Right lobe of liver (tissue), 6 donors: Measurements from ENCODE around the gene HLA-DQA1. TPM values are rescaled to one million over a fixed set of nuclear protein-coding genes. Genes with fewer than 3 reads are reported as not detected.
"Not testable (repeated sequence)": the region's sequence is repeated elsewhere in the genome, so short reads cannot be mapped to it uniquely, and the experiment has no call there.

Source experiments
- ATAC-seq, 4 donors: fragments of 200-7000 bp; cut with Tn5 transposase; one replicate each; pipeline ENCODE4 v1.9.1; 2020; ENCODE audit warnings: mild to moderate bottlenecking in 4 of 4, moderate library complexity in 4 of 4
- DNase-seq, 3 donors: peaks; one replicate each; pipeline ENCODE4 v3.0.0-alpha.2; 2020
- H3K27ac ChIP-seq, 3 donors: fragments of 200-600 bp; one replicate each; pipeline ENCODE4 v1.8.0; 2022
- H3K27me3 ChIP-seq, 2 donors: fragments of 200-600 bp; one replicate each; pipeline ENCODE4 v1.8.0; 2022
- H3K36me3 ChIP-seq, 4 donors: fragments of 200-600 bp; sonication (generic) in 1 of 4; one replicate each; pipeline versions ENCODE4 v1.5.1 to v1.8.0; 2017 to 2022; ENCODE audit warnings: control low read depth in 1 of 4
- H3K4me1 ChIP-seq, 4 donors: fragments of 200-600 bp; sonication (generic) in 1 of 4; one replicate each; pipeline versions ENCODE4 v1.5.1 to v1.8.0; 2017 to 2022; ENCODE audit warnings: control low read depth in 1 of 4
- H3K4me3 ChIP-seq, 3 donors: fragments of 200-600 bp; one replicate each; pipeline ENCODE4 v1.8.0; 2022
- H3K9me3 ChIP-seq, 4 donors: fragments of 200-600 bp; sonication (generic) in 1 of 4; one replicate each; pipeline versions ENCODE4 v1.5.1 to v1.8.0; 2017 to 2022; ENCODE audit warnings: control low read depth in 1 of 4
- POLR2A ChIP-seq: fragments of 450-650 bp; IDR thresholded peaks from one replicate; pipeline ENCODE4 v1.6.1; 2017; ENCODE audit warnings: antibody characterized with exemption, mild to moderate bottlenecking
- WGBS: methylation state at CpG from one replicate; pipeline ENCODE4 v1.1.6; 2018; ENCODE audit warnings: low coverage, low lambda C conversion rate; ENCODE audit not compliant: insufficient coverage; ENCODE audit errors: missing lambda C conversion rate; 5-methylcytosine and 5-hydroxymethylcytosine counted together
- intact Hi-C, 2 donors: fragments of 100-400 bp; cut with DNase I; formaldehyde crosslinking; loops; one replicate each; pipeline versions ENCODE4 v1.11.2 to v1.14.1; 2022
- long read RNA-seq: library from polyadenylated mRNA; unstranded; transcript quantifications from one replicate; pipeline ENCODE4 v2.0.0, GENCODE V29; 2019
- total RNA-seq, 6 experiments: library from RNA; depleted of rRNA in 2 of 6; stranded (reverse); fragments of >200 nt in 2 of 6; fragmentation: NEBNext Ultra II Directional in 3 of 6; extraction: Animal tissue kit (Norgen Biotek cat#: 25700) in 3 of 6; gene quantifications; one replicate each; pipeline versions ENCODE4 v1.1.0 to v1.2.4, GENCODE V29; 2016 to 2023
- TF ChIP-seq, protein P1 (sequence below), 4 donors: fragments of 200-600 bp in 3 of 4; fragments of 450-650 bp in 1 of 4; IDR thresholded peaks; one replicate each; pipeline versions ENCODE4 v1.5.1 to v1.8.0; 2016 to 2022; ENCODE audit warnings: antibody characterized with exemption in 4 of 4, mild to moderate bottlenecking in 2 of 4
- donor health status: DM: no; HTN: yes; CAD: no.
- donor health status: DM: no; HTN: no; CAD: no.
- donor health status: DM: no; HTN: no; CAD: no.
- donor health status: DM: no; HTN: yes; CAD: no.
- donor health status: DM: no; HTN: yes; CAD: no.

HLA-DQA1 gene
- total RNA-seq: 10 to 100 TPM in 3 of 6 experiments, under 1 TPM in 3; 0.31 to 15.9 (median 5.4) TPM
- long read RNA-seq, partial matches to known transcripts: 0 of 1 reads
- long read RNA-seq, other reads (novel, unspliced or antisense): 0 of 1 reads

DNA sequence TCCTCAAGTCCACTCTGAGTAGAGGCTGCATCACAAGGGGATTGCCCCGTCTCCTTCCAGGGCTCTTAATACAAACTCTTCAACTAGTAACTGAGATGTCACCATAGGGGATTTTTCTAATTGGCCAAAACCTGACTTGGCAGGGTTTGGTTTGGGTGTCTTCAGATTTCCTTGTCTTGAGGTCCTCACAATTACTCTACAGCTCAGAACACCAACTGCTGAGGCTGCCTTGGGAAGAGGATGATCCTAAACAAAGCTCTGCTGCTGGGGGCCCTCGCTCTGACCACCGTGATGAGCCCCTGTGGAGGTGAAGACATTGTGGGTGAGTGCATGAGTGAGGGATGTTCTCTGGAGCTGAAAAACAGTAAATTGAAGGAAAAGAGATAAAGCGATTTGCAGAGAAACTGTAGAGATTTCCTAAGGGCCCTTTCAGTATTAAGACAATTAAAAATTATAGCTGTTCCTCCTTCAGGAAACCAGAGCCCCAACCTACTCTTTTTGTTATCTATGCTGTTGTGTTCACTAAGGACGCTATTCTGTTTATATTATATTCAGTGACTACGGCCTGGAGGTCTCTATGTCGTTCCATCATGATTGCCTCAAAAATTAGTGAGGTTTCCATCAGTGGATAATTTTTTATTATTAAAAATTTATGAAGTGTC, at the start of gene HLA-DQA1:
TSS of gene HLA-DQA1 (plus strand) at position 188 of the 662 bp plus-strand sequence. CDS start at position 241, 53 bp downstream.
- peak within 1 kb of the TSS in 1 of 3 donors; percentile 19 for H3K4me3 ChIP-seq
- TF ChIP-seq, protein P1, sequence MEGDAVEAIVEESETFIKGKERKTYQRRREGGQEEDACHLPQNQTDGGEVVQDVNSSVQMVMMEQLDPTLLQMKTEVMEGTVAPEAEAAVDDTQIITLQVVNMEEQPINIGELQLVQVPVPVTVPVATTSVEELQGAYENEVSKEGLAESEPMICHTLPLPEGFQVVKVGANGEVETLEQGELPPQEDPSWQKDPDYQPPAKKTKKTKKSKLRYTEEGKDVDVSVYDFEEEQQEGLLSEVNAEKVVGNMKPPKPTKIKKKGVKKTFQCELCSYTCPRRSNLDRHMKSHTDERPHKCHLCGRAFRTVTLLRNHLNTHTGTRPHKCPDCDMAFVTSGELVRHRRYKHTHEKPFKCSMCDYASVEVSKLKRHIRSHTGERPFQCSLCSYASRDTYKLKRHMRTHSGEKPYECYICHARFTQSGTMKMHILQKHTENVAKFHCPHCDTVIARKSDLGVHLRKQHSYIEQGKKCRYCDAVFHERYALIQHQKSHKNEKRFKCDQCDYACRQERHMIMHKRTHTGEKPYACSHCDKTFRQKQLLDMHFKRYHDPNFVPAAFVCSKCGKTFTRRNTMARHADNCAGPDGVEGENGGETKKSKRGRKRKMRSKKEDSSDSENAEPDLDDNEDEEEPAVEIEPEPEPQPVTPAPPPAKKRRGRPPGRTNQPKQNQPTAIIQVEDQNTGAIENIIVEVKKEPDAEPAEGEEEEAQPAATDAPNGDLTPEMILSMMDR (IDR thresholded peaks at IDR 0.05): no peak
- no peak for TF ChIP-seq POLR2A
- intact Hi-C loops: no loop called here
- H3K36me3 ChIP-seq: no peaks in the 10 kb centered on the region
- 10% methylated on average over 7 of the region's 7 CpGs for WGBS
- no peaks in the 10 kb centered on the region for H3K27me3 ChIP-seq
- no peaks in the 10 kb centered on the region for H3K4me1 ChIP-seq
- no peaks in the 10 kb centered on the region for H3K9me3 ChIP-seq
- H3K27ac ChIP-seq: no peak within 1 kb of the TSS
- ATAC-seq (peak; percentile 65 to 88 (median 74)), DNase-seq (no peak)

DNA sequence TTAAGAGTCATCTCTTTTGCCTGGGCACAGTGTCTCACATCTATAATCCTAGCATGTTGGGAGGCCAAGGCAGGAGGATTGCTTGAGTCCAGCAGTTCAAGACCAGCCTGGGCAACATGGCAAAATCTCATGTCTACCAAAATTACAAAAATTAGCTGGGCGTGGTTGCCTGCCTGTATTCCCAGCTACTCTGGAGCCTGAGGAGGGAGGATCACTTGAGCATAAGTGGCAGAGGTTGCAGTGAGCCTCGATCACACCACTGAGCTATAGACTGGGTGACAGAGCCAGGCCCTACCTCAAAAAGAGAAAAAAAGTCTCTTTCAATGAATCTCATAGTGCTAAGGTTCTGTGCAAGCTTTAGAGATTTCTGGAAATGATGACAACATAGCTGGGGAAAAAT, 49.0 kb upstream of the HLA-DQA1 start:
- 20% methylated on average over 2 of the region's 2 CpGs for WGBS
- Histone ChIP-seq H3K4me3 (no peak overlapping the region), H3K27me3 (no peaks in the 10 kb centered on the region), H3K27ac (no peak overlapping the region), H3K4me1 (no peaks in the 10 kb centered on the region), H3K9me3 (no peaks in the 10 kb centered on the region), H3K36me3 (no peaks in the 10 kb centered on the region)
- intact Hi-C loops: no loop called here
- TF ChIP-seq, protein P1 (IDR thresholded peaks at IDR 0.05): no peak
- no peak for TF ChIP-seq POLR2A
- DNase-seq (no peak), ATAC-seq (no peak)

DNA sequence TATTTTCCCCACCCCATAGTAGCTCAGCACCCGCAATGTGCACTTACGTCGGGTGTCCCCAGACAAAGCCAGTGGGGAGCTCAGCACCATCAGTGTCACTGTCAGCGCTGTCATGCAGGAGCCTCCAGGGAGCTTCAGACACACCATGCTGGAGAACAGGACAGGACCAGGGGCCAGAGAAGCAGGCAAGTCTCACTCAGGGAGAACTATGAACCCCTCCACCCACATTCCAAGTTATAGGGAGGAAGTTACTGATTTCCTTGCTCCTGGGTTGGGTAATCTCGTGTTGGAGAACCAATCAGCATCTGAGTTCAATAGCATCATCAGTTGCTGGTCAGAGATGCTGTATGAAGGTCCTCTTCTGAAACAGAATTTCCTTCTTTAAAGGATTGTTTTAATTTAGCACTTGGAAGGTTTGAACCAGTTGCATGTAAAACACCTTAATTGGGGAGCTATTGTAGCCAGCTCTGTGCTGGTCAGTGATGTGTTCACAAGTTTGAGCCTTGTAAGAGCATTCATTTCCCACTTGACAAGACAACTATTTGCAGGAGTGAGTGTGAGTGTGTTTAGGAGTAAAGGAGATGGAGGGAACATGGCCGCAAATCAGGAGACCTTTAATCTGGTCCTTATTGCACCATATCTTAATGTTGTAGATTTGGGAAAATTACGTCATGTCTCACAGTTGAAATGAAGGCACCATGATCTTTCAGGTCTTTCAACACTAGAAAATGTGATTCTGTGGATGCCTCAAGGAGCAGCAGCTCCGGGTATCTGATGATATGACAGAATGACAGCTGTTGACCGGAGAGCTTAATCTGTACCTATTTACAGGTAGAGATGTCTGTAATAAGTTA, 47.4 kb upstream of the HLA-DQA1 start, which contains the start of gene HLA-DRB1:
TSS of gene HLA-DRB1 (minus strand) at position 253 of the 854 bp plus-strand sequence. CDS start at position 147, 106 bp downstream.
- no peaks in the 10 kb centered on the region for H3K27me3 ChIP-seq
- peak within 1 kb of the TSS in 2 of 3 donors; percentile 13 to 16 for H3K4me3 ChIP-seq
- intact Hi-C loops: no loop called here
- H3K9me3 ChIP-seq: no peaks in the 10 kb centered on the region
- H3K36me3 ChIP-seq: no peaks in the 10 kb centered on the region
- TF ChIP-seq POLR2A: no peak
- TF ChIP-seq, protein P1 (IDR thresholded peaks at IDR 0.05): no peak
- peak in 1 of 3 donors; percentile 49 for DNase-seq
- H3K4me1 ChIP-seq: no peaks in the 10 kb centered on the region
- ATAC-seq: peak; percentile 90 to 100 (median 94)
- peak within 1 kb of the TSS in 2 of 3 donors; percentile 18 to 21 for H3K27ac ChIP-seq
- 6% methylated on average over 6 of the region's 9 CpGs for WGBS

DNA sequence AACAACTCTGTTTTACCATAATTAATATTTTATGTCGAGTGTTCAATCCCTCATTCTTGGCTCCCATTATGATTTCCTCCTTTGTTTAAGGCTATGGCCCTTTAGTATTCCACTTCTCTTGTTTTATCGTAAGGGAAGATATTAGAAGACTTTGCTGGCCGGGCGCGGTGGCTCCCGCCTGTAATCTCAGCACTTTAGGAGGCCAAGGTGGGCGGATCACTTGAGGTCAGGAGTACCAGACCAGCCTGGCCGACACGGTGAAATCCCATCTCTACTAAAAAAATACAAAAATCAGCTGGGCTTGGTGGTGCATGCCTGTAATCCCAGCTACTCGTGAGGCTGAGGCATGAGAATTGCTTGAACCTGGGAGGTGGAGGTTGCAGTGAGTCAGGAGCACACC, 46.5 kb upstream of the HLA-DQA1 start:
- H3K9me3 ChIP-seq, H3K27me3 ChIP-seq, intact Hi-C loops, H3K4me3 ChIP-seq, H3K36me3 ChIP-seq, DNase-seq, H3K27ac ChIP-seq, H3K4me1 ChIP-seq, ATAC-seq: not testable (repeated sequence)
- no CpG with 5 or more reads among the region's 10 CpGs for WGBS

DNA sequence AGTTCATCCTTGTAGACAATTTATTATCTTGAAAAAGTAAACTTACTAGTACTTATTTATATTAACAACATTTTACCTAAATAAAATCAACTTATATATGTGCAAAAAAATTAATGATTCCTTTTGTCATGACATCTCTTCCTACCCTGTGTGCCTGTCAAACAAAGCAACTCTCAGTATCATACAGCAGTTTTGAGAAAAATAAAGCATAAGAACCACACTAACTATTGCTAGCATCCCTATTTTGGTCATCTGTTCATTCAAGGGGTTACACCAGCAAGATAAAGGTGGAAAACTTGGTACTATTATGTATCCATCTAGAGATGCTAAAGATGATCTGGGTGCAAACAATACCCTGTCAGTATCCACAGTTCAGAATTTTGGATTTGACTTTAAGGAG, 40.2 kb upstream of the HLA-DQA1 start:
- DNase-seq (no peak), ATAC-seq (no peak)
- TF ChIP-seq POLR2A: no peak
- TF ChIP-seq, protein P1 (IDR thresholded peaks at IDR 0.05): no peak
- Histone ChIP-seq H3K27ac (no peak overlapping the region), H3K4me3 (no peak overlapping the region), H3K9me3 (no peaks in the 10 kb centered on the region), H3K4me1 (no peaks in the 10 kb centered on the region), H3K36me3 (no peaks in the 10 kb centered on the region), H3K27me3 (no peaks in the 10 kb centered on the region)
- intact Hi-C loops: no loop called here
